GM12873 (cell line): ENCODE results near the gene TBC1D2.

Experiments
- TF ChIP-seq, protein P1 (sequence below): IDR thresholded peaks from 2 replicates; pipeline ENCODE4 v1.5.1; 2012; ENCODE audit warnings: low read depth, mild to moderate bottlenecking, moderate library complexity, low read length, control low read depth; ENCODE audit not compliant: insufficient read depth; ENCODE audit errors: missing control alignments

The TBC1D2 gene

DNA sequence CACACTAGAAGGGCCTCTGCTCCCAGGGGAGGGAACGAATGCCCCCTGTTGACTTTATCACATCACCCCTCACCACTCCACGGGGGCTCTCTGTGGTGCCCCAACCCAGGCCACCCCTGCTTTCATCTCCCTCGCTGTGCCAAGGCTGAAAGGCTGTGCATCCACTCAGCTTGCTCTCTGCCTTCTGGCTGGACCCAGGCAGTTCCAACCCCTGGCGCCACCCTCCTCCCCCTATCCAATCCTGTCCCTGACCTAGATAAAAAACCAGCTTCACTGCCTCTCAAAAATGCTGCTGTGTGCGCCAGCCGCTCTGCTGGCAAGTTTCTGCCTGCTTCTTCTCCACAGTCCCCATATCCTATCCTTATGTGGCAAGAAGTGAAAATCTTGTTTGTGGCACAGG lies 40.6 kb downstream of the TBC1D2 start:
- TF ChIP-seq, protein P1, sequence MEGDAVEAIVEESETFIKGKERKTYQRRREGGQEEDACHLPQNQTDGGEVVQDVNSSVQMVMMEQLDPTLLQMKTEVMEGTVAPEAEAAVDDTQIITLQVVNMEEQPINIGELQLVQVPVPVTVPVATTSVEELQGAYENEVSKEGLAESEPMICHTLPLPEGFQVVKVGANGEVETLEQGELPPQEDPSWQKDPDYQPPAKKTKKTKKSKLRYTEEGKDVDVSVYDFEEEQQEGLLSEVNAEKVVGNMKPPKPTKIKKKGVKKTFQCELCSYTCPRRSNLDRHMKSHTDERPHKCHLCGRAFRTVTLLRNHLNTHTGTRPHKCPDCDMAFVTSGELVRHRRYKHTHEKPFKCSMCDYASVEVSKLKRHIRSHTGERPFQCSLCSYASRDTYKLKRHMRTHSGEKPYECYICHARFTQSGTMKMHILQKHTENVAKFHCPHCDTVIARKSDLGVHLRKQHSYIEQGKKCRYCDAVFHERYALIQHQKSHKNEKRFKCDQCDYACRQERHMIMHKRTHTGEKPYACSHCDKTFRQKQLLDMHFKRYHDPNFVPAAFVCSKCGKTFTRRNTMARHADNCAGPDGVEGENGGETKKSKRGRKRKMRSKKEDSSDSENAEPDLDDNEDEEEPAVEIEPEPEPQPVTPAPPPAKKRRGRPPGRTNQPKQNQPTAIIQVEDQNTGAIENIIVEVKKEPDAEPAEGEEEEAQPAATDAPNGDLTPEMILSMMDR = no peak

DNA sequence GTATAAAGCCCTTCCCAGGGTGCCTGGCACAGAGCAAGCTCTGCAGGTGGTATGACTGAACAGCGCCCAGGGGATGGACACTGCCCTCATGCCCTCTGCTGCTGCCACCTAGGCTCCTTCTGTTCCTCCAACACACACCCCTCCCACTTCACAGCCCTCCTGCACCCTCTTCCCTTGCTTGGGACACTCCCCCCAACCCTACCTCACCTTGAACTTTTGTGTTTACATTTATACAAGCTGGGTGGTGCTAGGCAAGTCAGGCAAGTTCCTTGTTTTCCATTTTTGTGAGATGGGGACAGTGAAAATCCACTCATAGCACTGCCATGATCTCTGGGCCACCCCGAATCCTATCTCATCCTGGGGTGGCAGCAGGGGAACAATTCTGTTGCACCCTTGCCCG lies 44.2 kb downstream of the TBC1D2 start:
- TF ChIP-seq, protein P1 = no peak

DNA sequence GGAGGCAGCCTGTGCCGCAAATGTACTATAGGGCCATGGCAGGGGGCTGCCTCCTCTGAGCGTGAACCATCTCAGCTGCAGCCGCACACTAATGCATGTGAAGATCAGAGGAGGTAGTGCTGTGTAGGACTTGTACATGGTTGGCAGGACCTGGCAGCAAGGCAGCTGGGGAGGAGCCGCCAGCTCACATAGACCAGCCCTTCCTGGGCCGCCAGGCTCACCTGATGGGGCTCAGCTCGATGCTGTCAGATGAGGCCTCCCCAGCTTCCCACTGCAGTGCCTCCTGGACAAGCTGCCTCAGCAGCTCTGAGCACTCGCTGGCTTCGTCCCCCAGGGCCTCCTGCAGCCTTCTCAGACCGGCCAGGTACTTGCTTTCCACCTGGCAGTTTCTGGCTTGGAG lies 45.0 kb downstream of the TBC1D2 start:
- TF ChIP-seq, protein P1 = no peak

DNA sequence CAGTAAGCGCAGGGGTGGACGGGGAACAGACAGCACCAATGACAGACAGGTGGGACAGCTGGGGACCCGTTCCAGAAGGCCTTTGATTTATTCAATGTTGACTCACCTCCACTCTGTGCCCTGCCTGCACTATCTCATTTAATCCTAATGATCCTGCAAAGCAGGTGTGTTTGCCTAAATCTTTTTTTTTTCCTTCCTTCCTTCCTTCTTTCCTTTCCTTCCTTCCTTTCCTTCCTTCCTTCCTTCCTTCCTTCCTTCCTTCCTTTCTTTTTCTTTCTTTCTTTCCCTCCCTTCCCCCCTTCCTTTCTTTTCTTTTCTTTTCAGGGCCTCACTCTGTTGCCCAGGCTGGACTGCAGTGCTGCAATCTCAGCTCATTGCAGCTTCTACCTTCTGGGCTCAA lies 45.9 kb downstream of the TBC1D2 start:
- TF ChIP-seq, protein P1 = no peak

DNA sequence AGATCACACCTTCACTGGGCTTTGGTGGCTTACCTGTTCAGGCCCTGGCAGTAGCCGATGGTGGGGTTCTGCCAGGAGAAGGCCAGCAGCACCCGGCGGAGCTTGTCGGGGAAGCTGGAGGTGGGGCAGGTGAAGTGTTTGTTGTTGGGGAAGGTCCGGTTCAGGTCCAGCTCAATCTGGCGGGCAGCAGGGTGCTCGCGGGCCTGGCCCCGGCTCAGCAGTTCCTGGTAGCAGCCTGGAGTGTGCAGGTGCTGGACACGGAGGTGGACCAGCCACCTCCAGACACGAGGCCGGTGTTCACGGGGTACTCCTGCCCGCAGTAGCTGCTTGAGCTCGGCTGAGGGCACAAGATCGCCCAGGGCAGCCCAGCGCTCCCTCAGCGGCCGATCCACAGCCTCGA lies 46.8 kb downstream of the TBC1D2 start:
- TF ChIP-seq, protein P1 = no peak

DNA sequence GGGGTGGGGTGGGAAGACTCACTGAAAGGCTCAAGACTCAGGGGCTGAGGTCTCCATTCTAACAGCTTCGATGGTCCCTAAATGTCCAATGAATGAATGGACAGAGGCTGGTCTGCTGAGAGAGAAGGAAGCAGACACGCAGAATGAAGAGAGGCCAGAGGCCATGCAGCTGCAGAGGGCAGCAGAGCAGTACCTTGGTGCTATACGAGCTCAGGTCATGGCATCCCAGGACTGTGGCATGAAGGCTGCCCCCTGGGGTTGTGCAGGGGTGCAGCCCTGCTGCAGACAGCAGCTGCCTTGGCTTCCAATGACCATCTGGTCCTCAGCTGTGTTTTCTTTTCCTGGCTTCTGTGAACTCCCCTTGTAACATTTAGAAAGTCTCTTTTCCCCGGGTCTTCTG lies 47.8 kb downstream of the TBC1D2 start:
- TF ChIP-seq, protein P1 = peak; percentile 29

DNA sequence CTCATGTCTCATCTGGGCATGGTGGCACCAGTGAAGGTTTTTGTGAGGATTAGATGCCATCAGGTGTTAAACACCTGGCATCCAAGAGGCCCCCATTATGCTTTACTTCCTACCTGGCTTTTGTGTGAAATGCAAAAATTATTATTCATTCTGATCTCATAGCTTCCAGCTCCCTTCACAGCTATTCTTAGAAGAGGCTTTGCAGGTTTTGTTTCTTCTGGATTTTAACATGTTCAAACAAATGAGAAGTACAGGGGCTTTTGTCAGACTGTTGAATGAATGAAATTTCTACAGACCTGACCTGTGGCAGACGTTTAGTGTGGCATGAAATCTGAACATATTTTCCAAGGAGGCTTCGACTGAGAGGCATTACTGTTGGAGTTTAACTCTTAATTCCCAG lies 48.7 kb downstream of the TBC1D2 start:
- TF ChIP-seq, protein P1 = no peak
